K562 (cell line): ENCODE data around the gene LBHD2. TPM values are rescaled to one million over a fixed set of nuclear protein-coding genes. Genes with fewer than 3 reads are reported as not detected.

Experiments
- ATAC-seq: fragments of 200-7000 bp; cut with Tn5 transposase; 3 replicates; pipeline ENCODE4 v1.9.1; 2020; ENCODE audit warnings: moderate library complexity
- BruUV-seq: library from RNA; stranded (reverse); fragments of 400-500 nt; replicated peaks from 2 replicates; lab custom pipeline; 2021; lab: Mats Ljungman, UMichigan
- CTCF ChIA-PET: fragments of 300-600 bp; formaldehyde crosslinking; extraction: SDS; loops from one replicate; lab custom pipeline; 2021; ENCODE audit warnings: low intra/inter-chr PET ratio; lab: Yijun Ruan, JAX
- POLR2A ChIA-PET: fragments of 300-600, 350-650 bp; sonication (Branson Sonifier 250); formaldehyde crosslinking; extraction: SDS; loops from one replicate; lab custom pipeline; 2021; ENCODE audit warnings: antibody characterized with exemption, inconsistent platforms; lab: Yijun Ruan, JAX
- DNase-seq, 4 experiments: peaks; one replicate each; pipeline versions ENCODE4 v3.0.0 to v3.0.0-alpha.2; 2011 to 2018; ENCODE audit warnings: low spot score in 3 of 4, mixed read lengths in 3 of 4; ENCODE audit errors: extremely low read depth in 1 of 4
- FAIRE-seq: peaks from 2 replicates; lab custom pipeline; 2011; peaks lifted over from hg19 to GRCh38; lab: Jason Lieb, UNC
- H2AFZ ChIP-seq: 2 replicates; pipeline ENCODE4 v1.6.0; 2011; ENCODE audit warnings: low read depth, low read length, control low read depth, inconsistent platforms
- H3K27ac ChIP-seq: fragments of 200-600 bp; 3 replicates; pipeline ENCODE4 v1.8.0; 2011; ENCODE audit warnings: low read depth, mild to moderate bottlenecking, control low read depth, inconsistent platforms, low read length, moderate library complexity, mixed read lengths; ENCODE audit errors: extremely low read depth
- H3K27me3 ChIP-seq, 2 experiments: fragments of 300-600 bp in 1 of 2; 2 replicates in 1 of 2; 3 replicates in 1 of 2; pipeline versions ENCODE4 v1.6.0 to v1.8.0; 2011; ENCODE audit warnings: inconsistent platforms in 2 of 2, low read length in 2 of 2, mild to moderate bottlenecking in 1 of 2, mixed read lengths in 1 of 2, moderate library complexity in 1 of 2; ENCODE audit not compliant: control insufficient read depth in 2 of 2, insufficient read depth in 2 of 2
- H3K36me3 ChIP-seq: fragments of 300-600 bp; 3 replicates; pipeline ENCODE4 v1.8.0; 2011; ENCODE audit warnings: mild to moderate bottlenecking, low read length, inconsistent platforms; ENCODE audit not compliant: control insufficient read depth, insufficient read depth
- H3K4me1 ChIP-seq, 2 experiments: fragments of 200-600 bp in 1 of 2; replicated peaks in 1 of 2; 2 replicates in 1 of 2; 3 replicates in 1 of 2; pipeline versions ENCODE4 v1.5.1 to v1.8.0; 2011; ENCODE audit warnings: inconsistent platforms in 2 of 2, low read length in 2 of 2, mild to moderate bottlenecking in 1 of 2, mixed read lengths in 1 of 2, moderate library complexity in 1 of 2; ENCODE audit not compliant: control insufficient read depth in 2 of 2, insufficient read depth in 2 of 2
- H3K4me2 ChIP-seq: 2 replicates; pipeline ENCODE4 v1.6.1; 2011; ENCODE audit warnings: low read length, control low read depth, inconsistent platforms, mixed read lengths; ENCODE audit not compliant: insufficient read depth
- H3K4me3 ChIP-seq: fragments of 200-600 bp; sonication (generic), shearing (Covaris generic); 2 replicates; pipeline ENCODE4 v1.5.1; 2016; ENCODE audit warnings: control low read depth, inconsistent platforms
- H3K79me2 ChIP-seq: fragments of 200-600 bp; 3 replicates; pipeline ENCODE4 v1.8.0; 2011; ENCODE audit warnings: low read length, inconsistent platforms; ENCODE audit not compliant: control insufficient read depth, insufficient read depth
- H3K9ac ChIP-seq, 2 experiments: 2 replicates each; pipeline versions ENCODE4 v1.6.0 to v1.6.1; 2011; ENCODE audit warnings: low read depth in 2 of 2, low read length in 2 of 2, control low read depth in 1 of 2, inconsistent platforms in 1 of 2, mild to moderate bottlenecking in 1 of 2, mixed read lengths in 1 of 2; ENCODE audit not compliant: insufficient read depth in 1 of 2
- H3K9me1 ChIP-seq: one replicate; pipeline ENCODE4 v1.6.0; 2011; ENCODE audit warnings: inconsistent platforms, mild to moderate bottlenecking, low read length, moderate library complexity; ENCODE audit not compliant: control insufficient read depth, insufficient read depth
- H3K9me3 ChIP-seq: replicated peaks from 2 replicates; pipeline ENCODE4 v1.5.1; 2011; ENCODE audit warnings: low read depth, low read length, inconsistent platforms; ENCODE audit not compliant: control insufficient read depth, insufficient read depth
- H4K20me1 ChIP-seq: replicated peaks from 2 replicates; pipeline ENCODE4 v1.6.1; 2011; ENCODE audit warnings: low read length, inconsistent platforms, mixed read lengths; ENCODE audit not compliant: control insufficient read depth, insufficient read depth
- CBX1 ChIP-seq: sonication (generic); IDR thresholded peaks from 2 replicates; pipeline ENCODE4 v1.6.1; 2016; ENCODE audit warnings: antibody characterized with exemption, low read depth, mild to moderate bottlenecking
- ELF4 ChIP-seq: fragments of 450-650 bp; formaldehyde crosslinking; IDR thresholded peaks from 2 replicates; pipeline ENCODE4 v1.4.0; 2022; ENCODE audit warnings: missing genetic modification characterization
- NFRKB ChIP-seq: fragments of 450-650 bp; IDR thresholded peaks from 2 replicates; pipeline ENCODE4 v1.6.1; 2016; ENCODE audit warnings: low read depth
- TCF3 ChIP-seq: sonication (generic); formaldehyde crosslinking; IDR thresholded peaks from 2 replicates; pipeline ENCODE4 v1.4.0; 2020; ENCODE audit warnings: mild to moderate bottlenecking, missing genetic modification reagents
- ZNF280B ChIP-seq: fragments of 250-450 bp; sonication (Bioruptor Pico); IDR thresholded peaks from 2 replicates; pipeline ENCODE4 v1.5.1; 2021; ENCODE audit warnings: mild to moderate bottlenecking
- ZSCAN29 ChIP-seq: fragments of 450-650 bp; IDR thresholded peaks from 2 replicates; pipeline ENCODE4 v1.6.1; 2017
- WGBS: fragments of 100-300 bp; shearing (Covaris generic); methylation state at CpG from one replicate; pipeline ENCODE4 v1.1.6; 2016; ENCODE audit warnings: low coverage, mixed read lengths; ENCODE audit not compliant: insufficient coverage; ENCODE audit errors: missing lambda C conversion rate; 5-methylcytosine and 5-hydroxymethylcytosine counted together
- in situ Hi-C: fragments of 300-500 bp; cut with MboI; formaldehyde crosslinking; loops from 4 replicates; pipeline ENCODE4 v1.15.0; 2018; ENCODE audit warnings: inconsistent platforms, mixed read lengths
- intact Hi-C: fragments of 100-400 bp; cut with micrococcal nuclease; formaldehyde crosslinking; loops from 2 replicates; pipeline ENCODE4 v1.14.2; 2022
- polyA plus RNA-seq, 8 experiments: library from polyadenylated mRNA; depleted of rRNA in 4 of 8; stranded (reverse) in 5 of 8; unstranded in 3 of 8; fragments of >200 nt; fragmentation: Nextera tagmentation in 2 of 8; fragmentation: Illumina TruSeq in 1 of 8; extraction: Ambion mirVana in 2 of 8; extraction: Trizol in 1 of 8; gene quantifications; 2 replicates each; pipeline versions ENCODE4 v1.2.1 to v1.2.3, GENCODE V29; 2011 to 2014; ENCODE audit warnings: inconsistent platforms in 1 of 8, missing spikeins in 1 of 8
- total RNA-seq, 7 experiments: library from RNA; depleted of rRNA in 6 of 7; stranded (reverse); fragments of >200 nt in 6 of 7; fragmentation: Illumina TruSeq in 2 of 7; extraction: Trizol in 2 of 7; gene quantifications; 2 replicates each; pipeline versions ENCODE4 v1.2.1 to v1.2.3, GENCODE V29; 2011 to 2021; ENCODE audit warnings: low replicate concordance in 1 of 7

LBHD2 gene
- total and polyA plus RNA-seq, 9 of the 15 experiments (the other 6 are each of a cell fraction or from before 2014, with no cell fraction given): not detected

GRCh38 chr14:103094406-103095209, 10.6 kb downstream of the LBHD2 start, which contains the start of gene EXOC3L4:
EXOC3L4 (plus strand) TSS chr14:103094725; CDS start chr14:103100220, 5,495 bp downstream.
- Histone ChIP-seq H3K4me1 (peaks cover 23 to 81% of the 10 kb centered on the region in 2 experiments), H3K9me1 (no peaks in the 10 kb centered on the region), H3K9ac (peak within 1 kb of the TSS in 1 of 2 experiments; percentile 45; a peak in 2 of 4 replicates), H3K9me3 (no peaks in the 10 kb centered on the region), H3K4me3 (no peak within 1 kb of the TSS), H3K27me3 (no peaks in the 10 kb centered on the region), H2AFZ (no peak within 1 kb of the TSS), H3K79me2 (0 out of 3 replicates have a peak, but pooled peaks cover under 1% of the 10 kb centered on the region), H3K4me2 (no peak within 1 kb of the TSS), H4K20me1 (no peaks in the 10 kb centered on the region), H3K27ac (no peak within 1 kb of the TSS), H3K36me3 (no peaks in the 10 kb centered on the region)
- DNase-seq (no peak), FAIRE-seq (no peak), ATAC-seq (no peak)
- WGBS: 75% methylated on average over 11 of the region's 23 CpGs
- CTCF ChIA-PET: no interaction called here
- no TSS peak for BruUV-seq
- TF ChIP-seq ZNF280B (CRISPR knock-in tag) (no peak), NFRKB (no peak), ELF4 (CRISPR knock-in tag) (no peak), TCF3 (CRISPR knock-in tag) (no peak), ZSCAN29 (no peak), CBX1 (no peak)
- POLR2A ChIA-PET: interaction anchor here (0.6 kb wide), 1 partner anchor 15 kb away, joined by 3 read pairs; no protein-coding TSS in a partner anchor
- intact Hi-C loops (no loop called here), in situ Hi-C loops (no loop called here)
